Effector memory CD4-positive, alpha-beta T cell (primary cell): Measurements from ENCODE around the gene AGBL4.

Experiments
- DNase-seq, 3 donors: peaks; one replicate each; pipeline ENCODE4 v3.0.0-alpha.2; 2020
- H3K27ac ChIP-seq: 2 replicates; pipeline ENCODE4 v1.7.0; 2013; ENCODE audit warnings: mild to moderate bottlenecking, low read length, moderate library complexity; ENCODE audit not compliant: insufficient read depth, poor library complexity, severe bottlenecking
- H3K27me3 ChIP-seq: replicated peaks from 2 replicates; pipeline ENCODE4 v1.7.0; 2013; ENCODE audit warnings: mild to moderate bottlenecking, low read length; ENCODE audit not compliant: insufficient read depth, control insufficient read depth, poor library complexity, severe bottlenecking
- H3K36me3 ChIP-seq: 2 replicates; pipeline ENCODE4 v1.7.0; 2013; ENCODE audit warnings: mild to moderate bottlenecking, low read length, moderate library complexity; ENCODE audit not compliant: control insufficient read depth, insufficient read depth
- H3K4me1 ChIP-seq: 2 replicates; pipeline ENCODE4 v1.7.0; 2013; ENCODE audit warnings: low read length, mild to moderate bottlenecking; ENCODE audit not compliant: control insufficient read depth, insufficient read depth, poor library complexity, severe bottlenecking
- H3K4me3 ChIP-seq: 2 replicates; pipeline ENCODE4 v1.7.0; 2013; ENCODE audit warnings: low read length, low read depth, mild to moderate bottlenecking; ENCODE audit not compliant: insufficient read depth, poor library complexity, severe bottlenecking
- H3K9me3 ChIP-seq: 2 replicates; pipeline ENCODE4 v1.7.0; 2013; ENCODE audit warnings: mild to moderate bottlenecking, low read length, moderate library complexity; ENCODE audit not compliant: control insufficient read depth

AGBL4 gene

GRCh38 chr1:48498096-48498791 lies 1525.5 kb downstream of the AGBL4 start:
- peak; percentile 1 to 26 (median 4) for DNase-seq
- Histone ChIP-seq H3K4me1 (no peaks in the 10 kb centered on the region), H3K36me3 (no peaks in the 10 kb centered on the region), H3K27ac (no peak overlapping the region), H3K27me3 (no peaks in the 10 kb centered on the region), H3K9me3 (no peaks in the 10 kb centered on the region), H3K4me3 (no peak overlapping the region)

GRCh38 chr1:48495911-48496310 lies 1527.8 kb downstream of the AGBL4 start:
- Histone ChIP-seq H3K36me3 (no peaks in the 10 kb centered on the region), H3K27ac (no peak overlapping the region), H3K27me3 (no peaks in the 10 kb centered on the region), H3K9me3 (no peaks in the 10 kb centered on the region), H3K4me1 (no peaks in the 10 kb centered on the region), H3K4me3 (no peak overlapping the region)
- DNase-seq = no peak

GRCh38 chr1:48495166-48495565 lies 1528.6 kb downstream of the AGBL4 start:
- Histone ChIP-seq H3K4me3 (no peak overlapping the region), H3K36me3 (no peaks in the 10 kb centered on the region), H3K27me3 (no peaks in the 10 kb centered on the region), H3K4me1 (no peaks in the 10 kb centered on the region), H3K9me3 (no peaks in the 10 kb centered on the region), H3K27ac (no peak overlapping the region)
- DNase-seq = no peak

- Histone ChIP-seq H3K27ac (no peak overlapping the region), H3K36me3 (no peaks in the 10 kb centered on the region), H3K4me1 (no peaks in the 10 kb centered on the region), H3K27me3 (no peaks in the 10 kb centered on the region), H3K9me3 (no peaks in the 10 kb centered on the region), H3K4me3 (no peak overlapping the region)
- DNase-seq = no peak
These were observed 1529.6 kb downstream of the AGBL4 start for GRCh38 chr1:48493970-48494769.

GRCh38 chr1:48493041-48493440 lies 1530.7 kb downstream of the AGBL4 start:
- Histone ChIP-seq H3K36me3 (no peaks in the 10 kb centered on the region), H3K27ac (no peak overlapping the region), H3K27me3 (no peaks in the 10 kb centered on the region), H3K9me3 (no peaks in the 10 kb centered on the region), H3K4me1 (no peaks in the 10 kb centered on the region), H3K4me3 (no peak overlapping the region)
- DNase-seq = no peak

GRCh38 chr1:48492392-48492791 lies 1531.4 kb downstream of the AGBL4 start:
- Histone ChIP-seq H3K4me1 (no peaks in the 10 kb centered on the region), H3K27me3 (no peaks in the 10 kb centered on the region), H3K36me3 (no peaks in the 10 kb centered on the region), H3K4me3 (no peak overlapping the region), H3K9me3 (no peaks in the 10 kb centered on the region), H3K27ac (no peak overlapping the region)
- DNase-seq = no peak

GRCh38 chr1:48488721-48489120 lies 1535.0 kb downstream of the AGBL4 start:
- Histone ChIP-seq H3K27ac (no peak overlapping the region), H3K4me3 (no peak overlapping the region), H3K4me1 (no peaks in the 10 kb centered on the region), H3K27me3 (no peaks in the 10 kb centered on the region), H3K9me3 (no peaks in the 10 kb centered on the region), H3K36me3 (no peaks in the 10 kb centered on the region)
- no peak for DNase-seq
